HUDEP-2 (cell line): Measurements from ENCODE around the gene CDKN1C.

Experiments
- DNase-seq, 76 experiments: peaks; one replicate each; lab custom pipeline; 2025; ENCODE audit not compliant: unreplicated experiment in 76 of 76; lab: John Stamatoyannopoulos, UW

Gene CDKN1C

GRCh38 chr11:2833716-2834502, 51.7 kb downstream of the CDKN1C start:
- DNase-seq, result no peak
